Large intestine (tissue), 3 donors: ENCODE results near the gene CDRT15. TPM values are rescaled to one million over a fixed set of nuclear protein-coding genes. Genes with fewer than 3 reads are reported as not detected.
"Not testable (repeated sequence)": the region's sequence is repeated elsewhere in the genome, so short reads cannot be mapped to it uniquely, and the experiment has no call there.

ENCODE experiments used
- DNase-seq, 2 donors: peaks; one replicate each; pipeline versions ENCODE4 v3.0.0 to v3.0.0-alpha.2; 2013
- H3K27ac ChIP-seq: one replicate; pipeline ENCODE4 v1.5.1; 2013; ENCODE audit warnings: low read length
- H3K27me3 ChIP-seq: 2 replicates; pipeline ENCODE4 v1.6.1; 2013; ENCODE audit warnings: low read length; ENCODE audit not compliant: control insufficient read depth, insufficient read depth
- H3K36me3 ChIP-seq: 2 replicates; pipeline ENCODE4 v1.6.1; 2013; ENCODE audit warnings: low read length; ENCODE audit not compliant: control insufficient read depth, insufficient read depth
- H3K4me1 ChIP-seq: one replicate; pipeline ENCODE4 v1.6.1; 2013; ENCODE audit warnings: low read length; ENCODE audit not compliant: control insufficient read depth, insufficient read depth
- H3K4me3 ChIP-seq: one replicate; pipeline ENCODE4 v1.5.1; 2013; ENCODE audit warnings: low read length
- H3K9me3 ChIP-seq: one replicate; pipeline ENCODE4 v1.6.1; 2013; ENCODE audit warnings: mild to moderate bottlenecking, low read depth, low read length, moderate library complexity; ENCODE audit not compliant: control insufficient read depth
- WGBS: methylation state at CpG from one replicate; pipeline ENCODE4 v1.1.5; 2013; ENCODE audit warnings: low lambda C conversion rate; ENCODE audit not compliant: insufficient coverage; 5-methylcytosine and 5-hydroxymethylcytosine counted together
- polyA plus RNA-seq: library from polyadenylated mRNA; unstranded; fragments of 120-200 nt; gene quantifications from one replicate; pipeline ENCODE4 v1.2.1, GENCODE V29; 2013

Gene CDRT15
- polyA plus RNA-seq, 1 donor: 0.34 TPM

- no peaks in the 10 kb centered on the region for H3K9me3 ChIP-seq
- H3K4me1 ChIP-seq: peaks cover 10% of the 10 kb centered on the region
- H3K27me3 ChIP-seq: no peaks in the 10 kb centered on the region
- DNase-seq: peak; percentile 62 to 83
- no CpG with 5 or more reads among the region's 10 CpGs for WGBS
- peak overlapping the region; percentile 43 for H3K27ac ChIP-seq
- no peak overlapping the region for H3K4me3 ChIP-seq
- peaks cover 19% of the 10 kb centered on the region for H3K36me3 ChIP-seq
Measured at GRCh38 chr17:14201021-14201987, 35.4 kb downstream of the CDRT15 start.

- Histone ChIP-seq H3K9me3 (no peaks in the 10 kb centered on the region), H3K27me3 (no peaks in the 10 kb centered on the region), H3K4me1 (peaks cover 10% of the 10 kb centered on the region), H3K36me3 (peaks cover 20% of the 10 kb centered on the region), H3K27ac (no peak overlapping the region), H3K4me3 (no peak overlapping the region)
- 80% methylated on average over 2 of the region's 4 CpGs for WGBS
- DNase-seq: no peak
Measured at GRCh38 chr17:14200354-14200753, 36.3 kb downstream of the CDRT15 start.

GRCh38 chr17:14199601-14200000 is 37.1 kb downstream of the CDRT15 start:
- 86% methylated on average over 1 of the region's 5 CpGs for WGBS
- peaks cover 17% of the 10 kb centered on the region for H3K36me3 ChIP-seq
- no peak overlapping the region for H3K27ac ChIP-seq
- H3K27me3 ChIP-seq: no peaks in the 10 kb centered on the region
- DNase-seq: no peak
- no peaks in the 10 kb centered on the region for H3K9me3 ChIP-seq
- H3K4me1 ChIP-seq: peaks cover 10% of the 10 kb centered on the region
- no peak overlapping the region for H3K4me3 ChIP-seq

GRCh38 chr17:14198575-14198974 is 38.1 kb downstream of the CDRT15 start:
- H3K27me3 ChIP-seq: no peaks in the 10 kb centered on the region
- H3K4me3 ChIP-seq: no peak overlapping the region
- WGBS: 74% methylated on average over 3 of the region's 4 CpGs
- no peaks in the 10 kb centered on the region for H3K9me3 ChIP-seq
- no peak overlapping the region for H3K27ac ChIP-seq
- H3K4me1 ChIP-seq: peaks cover 10% of the 10 kb centered on the region
- DNase-seq: no peak
- peaks cover 17% of the 10 kb centered on the region for H3K36me3 ChIP-seq

GRCh38 chr17:14198013-14198412 is 38.6 kb downstream of the CDRT15 start:
- DNase-seq: peak in 1 of 2 donors; percentile 34
- no peak overlapping the region for H3K27ac ChIP-seq
- no CpG with 5 or more reads among the region's 6 CpGs for WGBS

GRCh38 chr17:14197586-14197985 is 39.1 kb downstream of the CDRT15 start:
- Histone ChIP-seq H3K4me3 (no peak overlapping the region), H3K36me3 (peaks cover 17% of the 10 kb centered on the region), H3K9me3 (no peaks in the 10 kb centered on the region), H3K27me3 (no peaks in the 10 kb centered on the region), H3K4me1 (peaks cover 10% of the 10 kb centered on the region), H3K27ac (no peak overlapping the region)
- WGBS: no CpG with 5 or more reads among the region's 4 CpGs
- DNase-seq: no peak

More at GRCh38 chr17:14198013-14198412, 38.6 kb downstream of the CDRT15 start:
- Histone ChIP-seq H3K36me3 (peaks cover 17% of the 10 kb centered on the region), H3K9me3 (no peaks in the 10 kb centered on the region), H3K4me1 (peaks cover 10% of the 10 kb centered on the region), H3K4me3 (no peak overlapping the region), H3K27me3 (no peaks in the 10 kb centered on the region)

- Histone ChIP-seq H3K9me3 (no peaks in the 10 kb centered on the region), H3K36me3 (peaks cover 17% of the 10 kb centered on the region), H3K27ac (no peak overlapping the region), H3K27me3 (no peaks in the 10 kb centered on the region), H3K4me1 (peaks cover 10% of the 10 kb centered on the region), H3K4me3 (no peak overlapping the region)
- WGBS: no CpG with 5 or more reads among the region's 2 CpGs
- no peak for DNase-seq
Measured at GRCh38 chr17:14197057-14197456, 39.6 kb downstream of the CDRT15 start.

- Histone ChIP-seq H3K4me3 (no peak overlapping the region), H3K27me3 (no peaks in the 10 kb centered on the region), H3K36me3 (peaks cover 17% of the 10 kb centered on the region), H3K27ac (no peak overlapping the region), H3K9me3 (no peaks in the 10 kb centered on the region), H3K4me1 (peaks cover 9% of the 10 kb centered on the region)
- WGBS: no CpG with 5 or more reads among the region's 4 CpGs
- no peak for DNase-seq
Measured at GRCh38 chr17:14196377-14196997, 40.2 kb downstream of the CDRT15 start.

- H3K4me3 ChIP-seq, H3K9me3 ChIP-seq, H3K4me1 ChIP-seq, DNase-seq, H3K27me3 ChIP-seq, H3K27ac ChIP-seq, H3K36me3 ChIP-seq: not testable (repeated sequence)
- WGBS: no CpG with 5 or more reads among the region's 13 CpGs
Measured at GRCh38 chr17:14192636-14193344, 43.9 kb downstream of the CDRT15 start.

- H3K9me3 ChIP-seq, H3K27me3 ChIP-seq, H3K27ac ChIP-seq, H3K4me3 ChIP-seq, H3K36me3 ChIP-seq, DNase-seq, H3K4me1 ChIP-seq: not testable (repeated sequence)
- WGBS: no CpG with 5 or more reads among the region's 11 CpGs
Measured at GRCh38 chr17:14192039-14192438, 44.6 kb downstream of the CDRT15 start.
